HG03064 (cell line): ENCODE data around the gene REEP1.
"Not testable (repeated sequence)": the region's sequence is repeated elsewhere in the genome, so short reads cannot be mapped to it uniquely, and the experiment has no call there.

Experiments
- ATAC-seq: cut with Tn5 transposase; IDR thresholded peaks from one replicate; pipeline ENCODE4 v1.9.1; 2021; ENCODE audit warnings: low read depth; ENCODE audit not compliant: unreplicated experiment

The REEP1 gene

DNA sequence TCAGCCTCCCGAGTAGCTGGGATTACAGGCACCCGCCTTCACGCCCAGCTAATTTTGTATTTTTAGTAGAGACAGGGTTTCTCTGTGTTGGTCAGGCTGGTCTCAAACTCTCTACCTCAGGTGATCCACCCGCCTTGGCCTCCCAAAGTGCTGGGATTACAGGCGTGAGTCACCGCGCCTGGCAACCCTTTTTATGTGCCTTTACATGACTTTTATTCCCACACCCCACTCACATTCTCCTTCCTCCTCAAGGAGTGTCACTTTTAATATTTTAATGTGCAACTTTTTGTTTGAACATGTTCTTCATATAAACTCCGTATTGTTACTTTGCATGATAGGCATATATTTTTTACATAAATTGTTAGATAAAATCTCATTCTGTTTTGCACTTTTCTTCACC lies 108.9 kb downstream of the REEP1 start:
- not testable (repeated sequence) for ATAC-seq

DNA sequence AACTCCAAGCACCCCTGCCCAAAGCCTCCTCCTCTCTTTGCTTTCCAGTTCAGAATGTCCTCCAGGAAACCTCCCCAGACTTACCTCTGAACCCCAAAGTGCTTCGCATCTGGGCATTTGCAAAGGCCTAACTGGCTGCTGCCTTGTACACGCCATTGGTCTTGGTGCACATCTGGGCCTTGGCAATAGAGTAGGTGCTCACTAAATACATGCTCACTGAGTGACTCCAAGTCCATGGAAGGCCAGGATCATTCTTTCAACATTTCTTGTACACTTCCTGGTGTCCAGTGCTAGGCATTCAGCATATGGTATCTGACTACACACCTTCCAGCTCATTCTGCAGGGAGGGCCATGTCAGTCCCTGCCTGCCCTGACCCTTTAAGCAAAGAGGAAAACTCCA lies 109.7 kb downstream of the REEP1 start:
- ATAC-seq, result no peak

DNA sequence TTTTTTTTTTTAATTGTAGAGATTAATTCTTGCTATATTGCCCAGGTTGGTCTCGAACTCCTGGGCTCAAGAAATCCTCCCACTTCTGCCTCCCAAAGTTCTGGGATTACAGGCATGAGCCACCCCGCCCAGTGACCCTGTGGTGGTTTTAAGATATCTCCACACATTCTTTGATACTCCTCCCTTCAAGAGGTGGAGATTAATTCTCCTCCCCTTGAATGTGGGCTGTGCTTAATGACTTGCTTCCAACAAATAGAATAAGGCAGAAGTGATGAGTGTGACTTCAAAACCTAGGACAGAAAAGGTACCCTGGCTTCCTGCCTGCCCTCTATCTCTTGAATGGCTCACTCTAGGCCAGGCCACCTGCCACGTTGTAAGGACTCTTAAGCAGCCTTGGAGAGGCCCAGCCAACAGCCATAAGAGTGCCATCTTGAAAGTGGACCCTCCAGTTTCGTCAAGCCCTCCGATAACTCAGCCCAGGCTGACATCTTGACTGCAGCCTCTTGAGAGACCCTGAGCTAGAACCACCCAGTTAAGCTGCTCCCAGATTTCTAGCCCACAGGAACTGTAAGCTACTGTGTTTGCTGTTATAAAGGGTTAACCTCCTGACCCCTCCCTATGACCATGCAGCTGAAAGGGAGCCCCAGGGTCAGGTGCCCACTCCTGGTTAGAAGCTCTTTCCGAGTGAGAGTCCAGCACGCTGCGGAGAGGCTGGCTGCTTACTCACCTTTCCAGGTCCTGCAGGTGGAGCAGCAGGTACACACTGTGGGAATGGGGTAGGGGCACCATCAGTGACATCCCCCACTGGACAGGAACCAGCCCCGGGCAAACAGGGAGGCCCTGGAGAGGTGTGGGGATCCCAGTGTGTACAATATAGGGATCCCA lies 110.5 kb downstream of the REEP1 start:
- no peak for ATAC-seq

DNA sequence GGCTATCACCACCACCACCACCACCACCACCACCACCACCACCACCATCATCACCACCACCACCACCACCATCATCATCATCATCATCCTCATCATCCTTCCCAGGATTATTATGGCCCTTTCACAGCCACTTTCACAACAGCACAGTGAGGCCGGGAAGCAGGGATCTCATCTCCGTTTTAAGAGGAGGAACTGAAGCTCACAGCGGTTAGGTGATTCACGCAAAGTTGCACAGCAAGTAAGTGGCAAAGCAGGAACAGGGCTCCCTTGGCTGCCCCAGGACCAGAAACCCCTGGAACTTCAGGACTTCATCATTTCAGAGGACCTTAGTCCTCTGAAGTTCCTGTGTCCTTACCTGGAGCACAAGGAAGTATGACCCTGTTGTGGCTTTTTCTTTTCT lies 111.4 kb downstream of the REEP1 start:
- no peak for ATAC-seq

DNA sequence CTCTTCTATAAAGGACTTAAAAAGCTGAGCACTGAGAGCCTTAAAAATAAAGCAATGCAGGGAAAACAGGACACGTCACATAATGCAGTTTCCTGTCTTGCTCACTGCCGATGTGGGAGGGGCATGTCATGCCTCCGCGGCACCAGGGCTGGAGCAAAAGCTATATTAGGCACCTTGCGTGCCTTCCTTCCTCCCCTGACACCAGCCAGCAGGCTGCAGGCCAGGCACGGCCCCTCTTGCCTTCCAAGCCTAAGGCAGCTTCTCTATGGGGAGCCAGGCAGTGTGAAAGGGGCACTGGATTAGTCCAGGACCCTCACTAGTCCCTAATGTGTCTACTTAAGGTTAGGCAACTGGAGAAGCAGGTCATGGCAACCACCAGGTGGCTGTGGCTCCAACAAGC lies 111.8 kb downstream of the REEP1 start:
- peak; percentile 68 for ATAC-seq

DNA sequence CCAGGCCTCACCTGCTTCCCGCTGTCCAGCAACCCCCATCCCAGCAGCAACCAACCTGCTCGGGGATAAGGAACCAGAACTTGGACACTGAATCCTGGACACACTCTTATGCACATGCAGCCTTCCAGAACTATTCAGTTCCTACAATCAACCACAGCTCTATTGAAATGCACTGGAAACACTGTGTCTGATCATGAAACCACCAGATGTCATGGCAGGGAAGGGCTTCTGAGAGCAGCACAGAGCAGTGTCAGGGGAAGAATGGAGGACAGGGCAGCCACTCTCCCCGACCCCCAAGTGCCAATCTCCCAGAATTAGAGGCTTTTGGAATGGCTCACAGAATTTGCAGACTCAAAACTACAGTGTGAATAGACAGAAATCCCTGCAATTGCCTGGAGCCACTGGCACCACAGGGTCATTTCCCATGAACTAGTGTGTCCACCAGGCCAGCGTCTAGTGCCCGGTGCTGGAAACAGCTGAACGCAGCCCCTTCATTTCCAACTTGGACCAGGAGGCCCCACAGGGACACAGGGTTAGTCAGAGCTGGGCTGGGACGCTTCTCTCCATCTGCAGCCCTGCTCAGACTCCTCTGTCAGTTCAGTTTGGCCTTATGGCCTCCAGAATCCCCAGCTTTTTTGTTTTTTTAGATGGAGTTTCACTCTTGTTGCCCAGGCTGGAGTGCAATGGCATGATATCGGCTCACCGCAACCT lies 112.6 kb downstream of the REEP1 start:
- no peak for ATAC-seq

DNA sequence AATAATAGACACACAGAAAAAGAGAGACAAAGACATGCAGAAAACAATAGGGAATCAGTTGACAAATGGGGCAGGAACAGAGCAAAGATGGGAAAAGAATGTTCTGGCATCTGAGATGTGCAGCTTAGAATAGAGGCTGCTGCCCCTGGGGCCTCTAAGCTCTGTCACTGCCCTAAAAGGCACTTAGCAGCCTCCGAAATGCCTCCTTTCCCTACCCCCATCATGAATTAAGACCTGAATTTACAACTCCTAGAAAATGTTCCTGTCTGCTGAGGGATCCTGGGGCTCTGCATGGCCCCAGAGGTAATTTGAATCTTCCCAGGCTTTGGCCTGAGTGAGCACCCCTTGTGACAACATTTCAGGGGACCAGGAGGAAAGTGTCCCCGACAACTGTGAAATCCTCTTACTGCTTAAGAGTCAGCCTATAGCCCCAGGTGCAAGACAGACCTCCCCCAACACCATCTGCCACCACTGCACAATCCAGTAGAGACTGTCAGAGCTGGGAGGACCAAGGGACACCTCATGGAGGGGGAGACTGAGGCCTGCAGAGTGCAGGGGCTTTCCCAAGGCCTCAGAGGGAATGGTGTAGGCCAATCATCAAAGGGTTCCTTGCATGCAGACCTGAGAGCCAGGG lies 113.4 kb downstream of the REEP1 start:
- ATAC-seq, result no peak

DNA sequence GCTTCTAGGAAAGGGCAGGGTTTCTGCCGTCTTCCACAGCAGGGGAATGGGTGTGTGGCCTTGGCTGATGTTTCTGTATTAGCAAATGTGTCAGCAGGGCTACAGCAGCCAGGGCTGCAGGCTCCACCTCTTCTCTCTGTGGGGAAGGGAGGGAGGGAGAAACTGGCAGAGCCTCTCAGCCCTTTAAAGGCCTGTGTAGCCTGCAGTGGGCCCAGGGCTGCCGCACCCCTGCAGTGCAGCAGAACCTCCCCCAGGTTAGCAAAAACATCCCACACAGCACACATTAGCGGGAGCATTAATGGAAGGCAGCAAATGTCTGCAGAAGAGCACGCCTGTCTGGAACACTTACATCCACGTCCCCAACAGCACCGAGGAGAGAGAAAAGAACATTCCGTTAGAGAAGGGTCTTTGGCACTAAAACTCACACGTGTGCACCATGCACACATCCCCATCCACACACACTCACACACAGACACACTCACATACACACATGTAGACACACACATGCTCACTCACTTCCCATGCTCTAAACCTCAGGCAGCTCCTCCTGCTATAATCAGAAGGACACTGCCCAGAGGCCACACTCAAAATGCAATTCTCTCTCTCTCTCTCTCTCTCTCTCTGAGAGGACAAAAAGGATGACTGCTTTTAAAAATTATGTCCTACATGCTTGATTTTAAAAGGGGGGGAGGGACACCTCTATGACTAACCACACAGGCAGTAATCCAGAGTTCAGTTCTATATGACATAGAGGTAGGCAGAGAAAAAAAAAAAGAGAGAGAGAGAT lies 114.1 kb downstream of the REEP1 start:
- no peak for ATAC-seq

DNA sequence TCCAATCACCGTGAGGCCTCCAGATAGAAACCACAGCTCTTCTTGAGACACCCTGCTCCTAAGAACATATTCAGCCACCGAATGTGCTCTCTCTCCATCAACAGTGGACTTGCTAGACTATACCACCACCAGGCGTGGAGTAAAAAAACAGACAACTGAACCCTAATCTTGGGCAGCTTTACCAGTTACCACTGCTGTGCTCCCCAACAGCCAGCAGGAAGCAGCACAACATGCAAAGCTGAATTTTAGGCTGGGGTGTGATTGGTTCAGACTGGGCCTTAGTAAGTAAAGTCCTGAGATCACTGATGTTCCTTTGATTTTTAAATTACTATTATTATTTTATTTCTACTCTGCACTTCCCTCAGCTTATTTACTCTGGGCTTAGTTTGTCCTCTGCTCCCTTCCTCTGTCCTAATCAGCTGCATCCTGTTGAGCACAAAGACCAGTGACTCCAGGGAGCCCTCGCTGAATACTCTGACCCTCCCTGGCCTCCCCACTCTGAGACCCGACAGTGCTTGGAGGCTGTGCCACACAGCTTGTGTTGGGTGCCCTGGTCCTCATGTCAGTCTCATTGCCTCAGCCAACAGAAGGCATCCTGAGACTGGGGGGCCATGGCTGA lies 116.3 kb downstream of the REEP1 start:
- no peak for ATAC-seq

DNA sequence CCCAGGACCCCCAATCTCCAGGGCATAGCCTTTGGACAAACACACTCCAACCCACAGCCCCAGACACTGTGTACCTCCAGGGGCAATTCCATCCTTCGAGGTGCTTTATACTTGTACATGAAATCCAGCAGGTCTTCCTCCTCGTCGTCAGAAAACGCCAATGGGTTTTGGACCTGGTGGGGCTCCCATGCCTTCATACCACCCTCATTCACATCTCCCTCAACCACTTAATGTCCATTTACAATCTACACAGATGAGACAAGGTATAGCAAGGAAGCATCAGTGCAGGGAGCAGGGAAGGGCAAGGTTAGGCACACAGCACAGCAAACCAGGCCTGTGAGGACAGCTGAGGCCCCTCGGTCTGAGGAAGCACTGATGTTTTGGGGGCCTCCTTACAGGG lies 117.5 kb downstream of the REEP1 start:
- no peak for ATAC-seq

DNA sequence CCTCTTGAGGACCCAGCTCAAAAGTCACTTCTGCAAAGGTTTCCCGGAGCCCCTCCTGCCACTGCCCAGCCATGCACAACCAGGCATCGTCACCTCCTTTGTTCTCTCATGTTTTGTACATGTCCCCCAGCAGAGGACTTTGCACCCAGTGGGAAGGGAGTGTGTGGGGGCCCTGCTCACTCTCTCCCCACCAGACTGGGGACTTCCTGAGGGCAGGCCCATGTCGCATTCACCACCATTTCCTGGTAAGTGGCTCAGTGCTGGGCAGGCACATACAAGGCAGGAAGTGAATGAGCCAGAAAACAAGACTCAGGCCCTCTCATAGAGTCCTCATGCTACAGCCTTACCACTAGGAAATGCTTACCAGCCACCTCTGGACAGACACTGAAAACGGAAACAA lies 119.3 kb downstream of the REEP1 start:
- no peak for ATAC-seq

DNA sequence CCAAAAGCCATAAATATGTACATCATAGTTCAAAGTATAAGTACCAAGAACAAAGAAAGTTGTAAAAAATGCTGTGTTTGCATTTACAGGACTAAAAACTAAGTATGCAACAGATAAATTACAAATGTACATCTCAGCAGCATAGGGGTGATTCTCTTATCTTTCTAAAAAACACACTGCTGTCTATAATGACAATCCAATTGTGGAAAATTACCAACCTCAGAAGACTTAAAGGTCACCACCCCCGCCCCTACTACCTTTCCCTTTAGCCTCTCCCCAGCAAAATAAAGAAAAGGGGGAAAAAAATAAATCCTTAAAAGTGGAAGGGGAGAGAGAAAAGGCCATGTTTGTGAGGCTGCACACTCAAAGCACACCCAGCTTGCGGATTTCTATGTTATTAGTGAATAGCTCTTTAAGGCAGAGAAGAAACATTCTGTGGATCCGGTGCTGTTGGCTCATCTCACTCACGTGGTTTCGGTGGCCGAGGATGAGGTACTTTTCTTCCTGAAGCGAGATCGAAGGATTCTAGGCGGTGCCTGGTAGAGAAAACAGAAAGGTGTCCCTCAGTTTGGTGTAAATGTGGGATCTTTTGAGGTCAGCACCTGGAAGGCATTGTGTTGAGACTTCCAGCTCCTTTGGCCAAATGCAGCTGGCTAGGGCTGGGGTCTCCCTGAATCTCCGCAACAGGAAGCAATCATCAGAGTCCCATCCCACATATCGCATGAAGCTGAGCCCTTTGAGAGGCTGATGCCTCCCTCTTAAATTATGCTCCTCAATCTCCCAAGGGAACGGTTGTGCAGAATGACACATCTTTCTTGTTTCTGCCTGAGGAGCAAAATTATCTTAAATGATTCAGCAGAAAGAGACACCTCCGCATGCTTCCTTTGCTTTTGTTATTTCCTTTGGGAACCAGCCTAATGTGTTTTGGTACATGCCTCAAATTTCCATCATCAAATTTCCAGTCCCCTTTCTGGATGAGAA lies 120.6 kb downstream of the REEP1 start:
- ATAC-seq, result no peak

DNA sequence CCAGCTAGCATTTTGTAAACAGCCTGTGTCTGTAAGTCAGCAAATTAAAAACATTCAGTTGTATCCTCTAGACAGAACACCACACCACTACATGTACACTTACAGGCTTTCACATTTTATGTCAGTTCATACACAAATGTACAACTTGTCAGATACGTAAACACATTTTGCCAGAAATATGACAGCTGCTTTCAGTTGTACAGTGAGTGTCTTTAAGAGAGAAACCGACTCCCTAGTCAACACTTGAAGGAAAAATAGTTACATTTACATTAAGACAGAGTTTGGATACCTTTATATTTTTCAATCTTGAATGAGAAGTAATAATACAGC lies 123.0 kb downstream of the REEP1 start:
- ATAC-seq, result no peak

DNA sequence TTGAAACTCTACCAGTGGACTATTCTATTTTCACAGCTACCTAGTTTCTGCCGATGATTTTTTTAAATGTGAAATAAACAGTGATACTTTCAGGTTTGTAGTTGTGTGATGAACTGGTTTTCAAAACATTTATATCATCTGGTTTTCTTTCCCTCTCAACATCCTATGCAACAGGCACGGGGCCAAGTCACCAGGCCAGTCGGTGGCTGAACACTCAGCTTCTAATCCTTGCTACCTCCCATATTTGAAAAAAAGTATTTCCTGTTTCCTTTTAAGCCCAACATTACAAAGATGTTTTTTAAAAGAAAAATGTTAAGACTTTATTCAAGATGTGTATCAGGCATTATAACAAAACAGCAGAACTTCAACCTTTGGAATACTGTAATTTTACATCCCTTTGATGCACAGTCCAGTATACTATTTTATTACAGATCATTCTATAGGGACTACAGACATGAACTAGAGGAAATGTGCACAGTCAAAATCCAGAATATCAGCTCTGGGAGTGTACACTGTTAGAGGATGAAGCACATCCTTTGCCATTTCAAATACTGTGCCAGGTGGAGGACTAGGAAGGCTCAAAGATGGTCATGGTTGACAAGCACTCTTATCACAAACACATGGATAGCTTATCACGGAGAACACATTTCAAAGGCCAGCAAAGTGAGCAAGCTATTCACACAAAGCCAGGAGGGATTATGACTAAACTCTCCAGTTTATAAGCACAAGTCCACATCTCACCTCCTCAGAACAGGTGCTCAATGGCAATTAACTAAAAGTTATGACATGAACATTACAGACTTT lies 123.5 kb downstream of the REEP1 start:
- no peak for ATAC-seq

DNA sequence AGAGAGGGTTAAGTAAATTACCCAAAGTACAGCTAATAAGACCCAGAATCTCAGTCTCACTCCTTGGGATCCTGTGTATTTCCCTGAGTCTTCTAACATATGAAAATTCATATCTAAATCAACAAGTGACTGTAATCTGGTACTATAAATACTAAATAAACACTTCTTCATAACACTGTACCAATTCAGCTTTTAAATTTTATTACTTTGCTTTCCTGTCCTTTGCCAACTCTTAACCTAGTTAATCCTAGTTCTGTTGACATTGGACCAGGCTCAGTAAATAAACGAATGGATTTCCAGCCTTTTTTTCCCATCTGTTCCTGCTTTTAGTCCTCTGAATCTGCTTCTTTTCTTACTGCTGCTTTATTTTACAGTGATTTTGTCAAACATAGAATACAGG lies 124.4 kb downstream of the REEP1 start:
- ATAC-seq, result no peak

DNA sequence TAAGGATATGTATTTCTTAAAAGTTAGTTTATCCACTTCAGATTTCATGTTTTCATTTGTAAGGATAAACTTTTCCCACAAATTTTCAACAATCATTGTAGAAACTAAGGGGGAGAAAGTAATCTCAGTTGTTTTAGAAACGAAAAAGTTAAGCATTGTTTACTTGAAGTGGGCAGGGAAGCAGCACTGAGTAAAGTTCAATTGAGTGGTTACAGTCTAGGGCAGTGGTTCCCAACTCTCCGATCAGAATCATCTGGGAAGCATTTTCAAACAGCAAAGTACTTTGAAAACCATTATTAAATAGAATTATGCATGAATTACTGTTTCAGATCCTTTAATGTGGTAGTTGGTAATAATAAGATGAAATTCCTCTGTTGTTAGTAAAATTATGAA lies 125.6 kb downstream of the REEP1 start:
- no peak for ATAC-seq

DNA sequence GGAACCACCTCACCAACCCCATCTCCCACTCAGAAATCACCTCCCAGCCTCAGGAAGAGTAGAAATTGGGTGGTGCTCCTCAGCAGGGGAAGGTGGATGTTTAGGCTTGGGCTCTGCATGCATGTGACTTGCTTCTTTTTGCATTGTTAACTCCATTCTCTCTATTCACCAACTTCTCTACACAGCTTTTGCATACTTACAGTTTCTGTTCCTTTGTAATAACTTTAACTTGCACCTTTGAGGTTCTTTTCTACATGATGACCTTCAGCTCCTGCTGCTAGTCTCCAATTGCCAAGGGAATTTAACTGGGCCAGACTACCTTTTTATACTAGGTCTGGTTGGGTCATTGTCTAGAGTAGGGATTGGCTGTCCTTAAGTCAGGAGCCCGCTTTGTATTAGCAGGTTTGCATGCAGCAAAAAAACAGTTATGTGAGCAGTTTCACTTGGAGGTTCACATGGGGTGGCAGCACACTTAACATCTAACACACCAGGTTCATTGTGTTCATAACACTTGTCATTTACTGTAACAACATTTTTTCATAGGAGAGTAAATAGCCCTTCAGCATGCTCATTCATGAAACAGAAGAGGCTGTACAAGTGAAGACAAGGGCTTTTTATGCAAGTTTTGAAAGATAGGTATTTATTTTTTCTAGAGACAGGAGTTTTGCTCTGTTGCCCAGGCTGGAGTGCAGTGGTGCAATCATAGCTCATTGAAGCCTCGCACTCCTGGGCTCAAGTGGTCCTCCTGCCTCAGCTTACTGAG lies 126.2 kb downstream of the REEP1 start:
- no peak for ATAC-seq

DNA sequence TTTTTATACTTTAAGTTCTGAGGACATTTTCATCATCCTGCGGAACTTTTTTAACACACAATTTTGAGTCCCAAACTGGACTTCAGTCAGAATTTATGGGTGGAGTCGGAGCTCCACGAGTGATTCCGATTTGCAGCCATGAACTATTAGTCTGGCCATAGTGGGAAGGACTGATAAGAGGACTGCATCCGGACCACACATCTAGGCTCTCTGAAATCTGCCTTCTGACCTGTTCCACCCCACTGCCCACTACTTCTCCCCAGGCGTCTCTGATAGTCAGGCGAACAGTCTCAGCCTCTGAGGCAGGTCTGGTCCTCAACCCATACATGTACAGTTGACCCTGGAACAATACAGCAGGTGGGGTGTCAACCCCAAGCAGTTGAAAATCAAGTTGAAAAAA lies 133.0 kb downstream of the REEP1 start:
- no peak for ATAC-seq
